ENCODE results near the gene ABCB6.

GRCh38 chr2:219174146-219174545, 44.6 kb downstream of the ABCB6 start:
- TF ChIP-seq CTCF (IDR thresholded peaks at IDR 0.05), result no peak
- TF ChIP-seq POLR2A (IDR thresholded peaks at IDR 0.05), result no peak

All from Peyer's patch (tissue), 4 donors.